Occipital lobe (tissue), 2 donors: ENCODE measurements around the gene DGAT2. TPM values are rescaled to one million over a fixed set of nuclear protein-coding genes. Genes with fewer than 3 reads are reported as not detected.
"Not testable (repeated sequence)": the region's sequence is repeated elsewhere in the genome, so short reads cannot be mapped to it uniquely, and the experiment has no call there.

Source experiments
- DNase-seq: peaks from one replicate; lab custom pipeline; 2025; lab: John Stamatoyannopoulos, UW
- total RNA-seq: library from RNA; depleted of rRNA; stranded (reverse); fragments of >200 nt; gene quantifications from one replicate; pipeline ENCODE4 v1.2.3, GENCODE V29; 2014

DGAT2 gene
- total RNA-seq, 1 donor from 2014 or later, result 4.4 TPM

GRCh38 chr11:75748729-75749273 lies 19.8 kb upstream of the DGAT2 start:
- not testable (repeated sequence) for DNase-seq

GRCh38 chr11:75754933-75755332 lies 13.6 kb upstream of the DGAT2 start:
- DNase-seq, result not testable (repeated sequence)

- no peak for DNase-seq
Measured at GRCh38 chr11:75757651-75758050, 10.9 kb upstream of the DGAT2 start.

GRCh38 chr11:75759832-75760231 lies 8.7 kb upstream of the DGAT2 start:
- DNase-seq, result no peak

GRCh38 chr11:75760243-75760642 lies 8.3 kb upstream of the DGAT2 start:
- DNase-seq, result no peak

- no peak for DNase-seq
Measured at GRCh38 chr11:75760710-75761493, 7.7 kb upstream of the DGAT2 start.

GRCh38 chr11:75762158-75762557 lies 6.4 kb upstream of the DGAT2 start:
- no peak for DNase-seq

GRCh38 chr11:75762885-75763284 lies 5.7 kb upstream of the DGAT2 start:
- DNase-seq, result no peak

- no peak for DNase-seq
Measured at GRCh38 chr11:75763846-75764245, 4.7 kb upstream of the DGAT2 start.

- DNase-seq, result no peak
Measured at GRCh38 chr11:75765116-75765515, 3.5 kb upstream of the DGAT2 start.

- DNase-seq, result no peak
Measured at GRCh38 chr11:75766443-75767227, 1.9 kb upstream of the DGAT2 start.

- no peak for DNase-seq
Measured at GRCh38 chr11:75767228-75767572, 1.4 kb upstream of the DGAT2 start.

- DNase-seq, result no peak
Measured at GRCh38 chr11:75767793-75768111, 826 bp upstream of the DGAT2 start.

GRCh38 chr11:75768909-75769771 lies 562 bp downstream of the DGAT2 start:
- no peak for DNase-seq

- DNase-seq, result no peak
Measured at GRCh38 chr11:75770102-75770501, 1.5 kb downstream of the DGAT2 start.

- DNase-seq, result no peak
Measured at GRCh38 chr11:75771646-75772410, 3.2 kb downstream of the DGAT2 start.

GRCh38 chr11:75773595-75774353 lies 5.2 kb downstream of the DGAT2 start:
- DNase-seq, result no peak

- no peak for DNase-seq
Measured at GRCh38 chr11:75775056-75775455, 6.5 kb downstream of the DGAT2 start.

GRCh38 chr11:75776546-75776945 lies 8.0 kb downstream of the DGAT2 start:
- DNase-seq, result no peak

GRCh38 chr11:75777461-75778110 lies 9.0 kb downstream of the DGAT2 start:
- no peak for DNase-seq
